ENCODE measurements around the gene SEPTIN5. TPM values are rescaled to one million over a fixed set of nuclear protein-coding genes. Genes with fewer than 3 reads are reported as not detected.

Gene SEPTIN5
- total RNA-seq, 1 experiment from 2014 or later: 50.4 TPM

- no peaks in the 10 kb centered on the region for H3K27me3 ChIP-seq (replicated peaks; ENCODE audit: insufficient read depth, low read depth, low read length, poor library complexity)
- H3K4me1 ChIP-seq (ENCODE audit: insufficient read depth, low read length, poor library complexity, severe bottlenecking): no peaks in the 10 kb centered on the region
- intact Hi-C loops (cut with micrococcal nuclease; ENCODE audit: unreplicated experiment): loop anchor here (5.0 kb wide), 1 partner anchor 226 kb away; no protein-coding TSS in a partner anchor
- H3K36me3 ChIP-seq (ENCODE audit: insufficient read depth, low read length, poor library complexity, severe bottlenecking): no peaks in the 10 kb centered on the region
- POLR2A ChIA-PET (ENCODE audit: low non-redundant PET): no interaction called here
- no peaks in the 10 kb centered on the region for H3K9me3 ChIP-seq (ENCODE audit: low read depth, low read length, poor library complexity, severe bottlenecking)
- TF ChIP-seq EZH2 (IDR thresholded peaks at IDR 0.05; ENCODE audit: borderline replicate concordance, low read depth, low read length, poor library complexity, severe bottlenecking) (no peak), CTCF (conservative IDR thresholded peaks at IDR 0.05; ENCODE audit: low read depth, low read length) (no peak)
- no peak overlapping the region for H3K4me3 ChIP-seq (ENCODE audit: low read depth, low read length, poor library complexity, severe bottlenecking)
- no peak overlapping the region for H3K27ac ChIP-seq (ENCODE audit: low read depth, low read length, poor library complexity, severe bottlenecking)
- CTCF ChIA-PET: interaction anchor here (1.1 to 3.8 kb wide), 9 partner anchors 10 to 225 kb away, joined by 3 to 79 read pairs (median 4); partner anchors contain the start of genes COMT and TXNRD2
- BruUV-seq (replicated peaks): no TSS peak
- no peak for DNase-seq (ENCODE audit: low spot score)
Measured at GRCh38 chr22:19731361-19732135, 17.2 kb downstream of the SEPTIN5 start.

GRCh38 chr22:19732403-19733113 lies 18.3 kb downstream of the SEPTIN5 start:
- Histone ChIP-seq H3K36me3 (ENCODE audit: insufficient read depth, low read length, poor library complexity, severe bottlenecking) (no peaks in the 10 kb centered on the region), H3K4me3 (ENCODE audit: low read depth, low read length, poor library complexity, severe bottlenecking) (no peak overlapping the region), H3K27me3 (replicated peaks; ENCODE audit: insufficient read depth, low read depth, low read length, poor library complexity) (no peaks in the 10 kb centered on the region), H3K4me1 (ENCODE audit: insufficient read depth, low read length, poor library complexity, severe bottlenecking) (no peaks in the 10 kb centered on the region), H3K9me3 (ENCODE audit: low read depth, low read length, poor library complexity, severe bottlenecking) (no peaks in the 10 kb centered on the region), H3K27ac (ENCODE audit: low read depth, low read length, poor library complexity, severe bottlenecking) (no peak overlapping the region)
- no TSS peak for BruUV-seq (replicated peaks)
- DNase-seq (ENCODE audit: low spot score): no peak
- intact Hi-C loops (cut with micrococcal nuclease; ENCODE audit: unreplicated experiment): loop anchor here (5.0 kb wide), 1 partner anchor 225 kb away; no protein-coding TSS in a partner anchor
- ChIA-PET POLR2A (ENCODE audit: low non-redundant PET) (no interaction called here), CTCF (no interaction called here)
- TF ChIP-seq CTCF (conservative IDR thresholded peaks at IDR 0.05; ENCODE audit: low read depth, low read length) (no peak), EZH2 (IDR thresholded peaks at IDR 0.05; ENCODE audit: borderline replicate concordance, low read depth, low read length, poor library complexity, severe bottlenecking) (no peak)

- no peak overlapping the region for H3K4me3 ChIP-seq (ENCODE audit: low read depth, low read length, poor library complexity, severe bottlenecking)
- TF ChIP-seq CTCF (conservative IDR thresholded peaks at IDR 0.05; ENCODE audit: low read depth, low read length) (no peak), EZH2 (IDR thresholded peaks at IDR 0.05; ENCODE audit: borderline replicate concordance, low read depth, low read length, poor library complexity, severe bottlenecking) (no peak)
- CTCF ChIA-PET: no interaction called here
- no peak overlapping the region for H3K27ac ChIP-seq (ENCODE audit: low read depth, low read length, poor library complexity, severe bottlenecking)
- intact Hi-C loops (cut with micrococcal nuclease; ENCODE audit: unreplicated experiment): loop anchor here (5.0 kb wide), 1 partner anchor 224 kb away; no protein-coding TSS in a partner anchor
- H3K27me3 ChIP-seq (replicated peaks; ENCODE audit: insufficient read depth, low read depth, low read length, poor library complexity): no peaks in the 10 kb centered on the region
- no peak for DNase-seq (ENCODE audit: low spot score)
- no peaks in the 10 kb centered on the region for H3K36me3 ChIP-seq (ENCODE audit: insufficient read depth, low read length, poor library complexity, severe bottlenecking)
- POLR2A ChIA-PET (ENCODE audit: low non-redundant PET): no interaction called here
- no peaks in the 10 kb centered on the region for H3K9me3 ChIP-seq (ENCODE audit: low read depth, low read length, poor library complexity, severe bottlenecking)
- H3K4me1 ChIP-seq (ENCODE audit: insufficient read depth, low read length, poor library complexity, severe bottlenecking): no peaks in the 10 kb centered on the region
- BruUV-seq (replicated peaks): no TSS peak
Measured at GRCh38 chr22:19733755-19734154, 19.5 kb downstream of the SEPTIN5 start.

Data from A673 (cell line).